Measurements from ENCODE around the gene IL4.

The IL4 gene

DNA sequence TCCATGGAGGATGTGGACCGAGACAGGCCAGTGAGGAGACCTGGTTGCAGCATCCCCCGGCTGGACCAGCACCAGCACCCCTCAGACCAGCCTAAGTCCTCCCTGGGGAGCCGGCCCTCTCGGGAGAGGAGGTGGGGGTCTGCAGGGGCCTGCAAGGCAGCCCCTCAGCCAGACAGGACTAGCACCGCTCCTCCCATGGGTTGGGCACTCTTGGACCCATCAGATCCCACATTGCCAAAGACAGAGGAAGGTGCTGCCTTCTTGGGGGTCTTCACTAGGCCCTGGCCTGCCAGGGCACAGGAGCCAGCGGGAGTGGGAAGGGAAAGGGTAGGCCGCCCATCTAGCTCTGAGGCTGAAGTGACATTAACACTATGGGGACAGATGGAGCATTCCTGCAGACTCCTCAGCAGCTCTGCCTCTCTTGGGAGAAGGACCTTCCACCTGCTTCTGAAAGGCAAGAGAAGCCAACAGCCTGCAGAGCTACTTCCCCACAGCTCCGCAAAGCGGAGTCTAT lies 9.0 kb upstream of the IL4 start:
- Mint-ChIP-seq H3K36me3 (no peaks in the 10 kb centered on the region), H3K4me3 (no peak overlapping the region), H3K9me3 (ENCODE audit: low read depth) (no peaks in the 10 kb centered on the region), H3K27me3 (no peaks in the 10 kb centered on the region), H3K27ac (no peak overlapping the region), H3K4me1 (ENCODE audit: low read depth) (peaks cover 6% of the 10 kb centered on the region)

GRCh38 chr5:132665574-132666080 lies 8.2 kb upstream of the IL4 start:
- H3K27me3 Mint-ChIP-seq, result no peaks in the 10 kb centered on the region
- no peak overlapping the region for H3K4me3 Mint-ChIP-seq
- H3K27ac Mint-ChIP-seq, result no peak overlapping the region
- peaks cover 6% of the 10 kb centered on the region for H3K4me1 Mint-ChIP-seq (ENCODE audit: low read depth)
- no peaks in the 10 kb centered on the region for H3K36me3 Mint-ChIP-seq
- no peaks in the 10 kb centered on the region for H3K9me3 Mint-ChIP-seq (ENCODE audit: low read depth)

- Mint-ChIP-seq H3K36me3 (no peaks in the 10 kb centered on the region), H3K27ac (no peak overlapping the region), H3K9me3 (ENCODE audit: low read depth) (no peaks in the 10 kb centered on the region), H3K4me3 (no peak overlapping the region), H3K4me1 (ENCODE audit: low read depth) (peaks cover 3% of the 10 kb centered on the region), H3K27me3 (no peaks in the 10 kb centered on the region)
Measured at GRCh38 chr5:132666310-132667123, 7.3 kb upstream of the IL4 start.

DNA sequence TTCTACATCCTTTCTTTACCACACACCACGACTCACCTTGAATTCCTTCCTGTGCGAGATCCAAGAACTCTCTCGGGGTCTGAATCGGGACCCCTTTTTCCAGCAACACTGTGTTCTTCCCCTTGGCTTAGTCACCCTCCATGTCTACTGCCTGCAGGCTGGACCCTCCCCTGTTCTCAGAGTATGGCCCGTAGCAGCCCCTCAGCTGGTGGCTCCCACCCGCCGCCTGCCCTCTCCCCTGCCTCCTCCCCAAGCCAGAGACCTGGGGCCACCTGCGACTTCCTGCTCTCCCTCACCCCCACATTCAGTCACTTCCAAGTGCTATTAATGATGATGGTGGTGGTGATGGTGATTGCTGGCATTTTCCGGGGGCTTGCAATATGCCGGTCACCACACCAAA lies 6.5 kb upstream of the IL4 start:
- Mint-ChIP-seq H3K4me1 (ENCODE audit: low read depth) (peaks cover 3% of the 10 kb centered on the region), H3K36me3 (no peaks in the 10 kb centered on the region), H3K4me3 (no peak overlapping the region), H3K27ac (no peak overlapping the region), H3K9me3 (ENCODE audit: low read depth) (no peaks in the 10 kb centered on the region), H3K27me3 (no peaks in the 10 kb centered on the region)

GRCh38 chr5:132667761-132668705 lies 5.8 kb upstream of the IL4 start:
- no peak overlapping the region for H3K4me3 Mint-ChIP-seq
- peaks cover 3% of the 10 kb centered on the region for H3K4me1 Mint-ChIP-seq (ENCODE audit: low read depth)
- H3K27me3 Mint-ChIP-seq, result no peaks in the 10 kb centered on the region
- H3K9me3 Mint-ChIP-seq (ENCODE audit: low read depth), result no peaks in the 10 kb centered on the region
- no peaks in the 10 kb centered on the region for H3K36me3 Mint-ChIP-seq
- no peak overlapping the region for H3K27ac Mint-ChIP-seq

DNA sequence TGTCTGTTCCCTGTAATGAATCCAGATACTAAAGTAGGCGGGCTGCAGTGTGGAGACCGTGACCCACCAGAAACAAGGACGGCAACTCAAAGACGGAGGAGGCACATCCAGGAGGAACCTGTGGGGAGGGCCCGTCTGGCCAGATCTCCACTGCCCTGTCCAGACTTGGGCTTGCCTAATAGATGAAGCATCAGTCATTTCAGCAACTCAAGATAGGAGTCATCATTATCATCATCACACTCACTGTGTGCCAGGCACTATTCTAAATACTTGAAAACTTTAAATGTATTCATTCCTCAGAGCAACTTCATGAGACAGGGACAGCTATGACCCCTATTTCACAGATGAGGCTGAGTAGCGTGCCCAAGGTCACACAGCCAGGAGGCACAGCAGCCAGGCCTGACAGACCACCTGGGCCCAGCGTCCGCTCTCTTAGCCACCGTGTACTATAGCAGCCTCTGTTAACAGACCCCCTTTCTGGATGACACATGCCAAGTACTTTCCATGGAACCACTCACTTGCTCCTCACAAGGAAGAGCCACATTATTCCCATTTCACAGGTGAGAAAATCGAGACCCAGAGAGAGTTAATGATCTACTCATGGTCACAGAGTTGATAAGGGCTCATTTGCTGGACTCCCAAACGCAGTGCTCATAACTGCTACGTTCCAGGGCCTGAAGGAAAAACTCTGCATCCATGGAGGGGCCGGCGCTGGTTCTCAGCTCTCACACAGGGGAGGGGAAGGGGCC lies 4.9 kb upstream of the IL4 start:
- no peaks in the 10 kb centered on the region for H3K9me3 Mint-ChIP-seq (ENCODE audit: low read depth)

GRCh38 chr5:132669455-132669820 lies 4.4 kb upstream of the IL4 start:
- Mint-ChIP-seq H3K27ac (no peak overlapping the region), H3K9me3 (ENCODE audit: low read depth) (no peaks in the 10 kb centered on the region), H3K36me3 (no peaks in the 10 kb centered on the region), H3K4me1 (ENCODE audit: low read depth) (peaks cover 2% of the 10 kb centered on the region), H3K4me3 (no peak overlapping the region), H3K27me3 (no peaks in the 10 kb centered on the region)

More for the DNA sequence above, 4.9 kb upstream of the IL4 start:
- no peaks in the 10 kb centered on the region for H3K27me3 Mint-ChIP-seq
- H3K27ac Mint-ChIP-seq, result no peak overlapping the region
- H3K36me3 Mint-ChIP-seq, result no peaks in the 10 kb centered on the region
- no peaks in the 10 kb centered on the region for H3K4me1 Mint-ChIP-seq (ENCODE audit: low read depth)
- H3K4me3 Mint-ChIP-seq, result no peak overlapping the region

DNA sequence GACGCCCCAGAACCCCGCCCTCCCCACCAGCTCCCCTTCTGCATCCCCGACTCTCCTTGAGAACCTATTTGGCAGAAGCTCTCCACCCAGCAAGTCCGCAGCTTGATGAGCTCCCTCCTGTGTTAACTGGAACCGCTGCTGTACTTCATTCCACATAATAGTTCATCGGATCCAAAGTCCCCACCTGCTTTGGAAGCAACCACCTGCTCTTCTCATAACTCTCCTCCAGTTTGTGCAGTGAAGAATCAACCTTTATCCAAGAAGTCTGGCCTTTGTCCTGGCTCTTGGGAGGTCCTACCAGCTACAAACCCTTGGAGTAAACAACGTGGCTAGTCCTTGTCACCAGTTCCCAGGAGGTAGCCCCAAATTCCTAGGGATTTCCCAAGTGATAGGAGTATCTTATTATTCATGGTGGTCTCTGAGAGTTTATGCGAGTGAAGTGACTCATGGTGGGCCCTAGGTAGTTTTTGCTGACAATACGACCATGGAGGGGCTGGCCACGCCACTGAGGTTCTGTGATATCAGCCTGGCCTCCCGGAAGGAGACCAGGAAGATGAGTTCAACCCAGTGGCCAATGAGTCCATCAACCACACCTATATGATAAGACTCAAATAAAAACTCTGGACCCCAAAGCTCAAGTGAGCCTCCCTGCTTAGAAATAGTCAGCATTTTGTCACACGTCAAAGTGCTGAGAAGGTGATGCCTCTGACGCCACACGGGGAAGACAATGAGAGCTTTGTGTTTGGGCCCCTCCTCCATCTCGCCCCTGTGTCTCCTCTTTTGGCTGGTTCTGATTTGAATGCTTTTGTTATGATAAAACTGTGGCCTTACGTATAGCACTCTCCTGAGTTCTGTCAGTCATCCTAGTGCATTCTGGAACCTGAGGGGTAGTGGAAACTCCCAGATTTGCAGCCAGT lies 3.6 kb upstream of the IL4 start:
- peaks cover 5% of the 10 kb centered on the region for H3K4me1 Mint-ChIP-seq (ENCODE audit: low read depth)
- H3K27ac Mint-ChIP-seq, result no peak overlapping the region
- no peaks in the 10 kb centered on the region for H3K27me3 Mint-ChIP-seq
- no peak overlapping the region for H3K4me3 Mint-ChIP-seq
- no peaks in the 10 kb centered on the region for H3K36me3 Mint-ChIP-seq
- H3K9me3 Mint-ChIP-seq (ENCODE audit: low read depth), result no peaks in the 10 kb centered on the region

DNA sequence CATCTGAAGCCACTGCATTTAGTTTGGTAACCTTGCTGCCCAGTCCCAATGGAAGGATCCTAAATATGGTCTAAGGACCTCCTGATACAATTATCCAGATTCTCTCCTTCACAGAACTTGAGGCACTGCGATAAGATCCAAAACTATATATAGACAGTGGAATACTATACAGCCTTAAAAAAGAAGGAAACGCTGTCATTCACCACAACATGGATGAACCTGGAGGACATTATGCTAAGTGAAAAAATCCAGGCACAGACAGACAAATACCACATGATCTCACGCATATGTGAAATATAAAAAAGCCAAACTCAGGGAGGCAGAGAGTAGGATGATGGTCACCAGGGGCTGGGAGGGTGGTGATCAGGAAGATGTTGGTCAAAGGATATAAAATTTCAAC lies 2.8 kb upstream of the IL4 start:
- no peak overlapping the region for H3K4me3 Mint-ChIP-seq
- H3K36me3 Mint-ChIP-seq, result no peaks in the 10 kb centered on the region
- no peaks in the 10 kb centered on the region for H3K27me3 Mint-ChIP-seq
- no peaks in the 10 kb centered on the region for H3K9me3 Mint-ChIP-seq (ENCODE audit: low read depth)
- H3K4me1 Mint-ChIP-seq (ENCODE audit: low read depth), result peaks cover 6% of the 10 kb centered on the region
- no peak overlapping the region for H3K27ac Mint-ChIP-seq

- Mint-ChIP-seq H3K27ac (no peak overlapping the region), H3K36me3 (no peaks in the 10 kb centered on the region), H3K4me3 (no peak overlapping the region), H3K9me3 (ENCODE audit: low read depth) (no peaks in the 10 kb centered on the region), H3K27me3 (no peaks in the 10 kb centered on the region), H3K4me1 (ENCODE audit: low read depth) (peaks cover 6% of the 10 kb centered on the region)
Measured at GRCh38 chr5:132673488-132673887, 301 bp upstream of the IL4 start.

DNA sequence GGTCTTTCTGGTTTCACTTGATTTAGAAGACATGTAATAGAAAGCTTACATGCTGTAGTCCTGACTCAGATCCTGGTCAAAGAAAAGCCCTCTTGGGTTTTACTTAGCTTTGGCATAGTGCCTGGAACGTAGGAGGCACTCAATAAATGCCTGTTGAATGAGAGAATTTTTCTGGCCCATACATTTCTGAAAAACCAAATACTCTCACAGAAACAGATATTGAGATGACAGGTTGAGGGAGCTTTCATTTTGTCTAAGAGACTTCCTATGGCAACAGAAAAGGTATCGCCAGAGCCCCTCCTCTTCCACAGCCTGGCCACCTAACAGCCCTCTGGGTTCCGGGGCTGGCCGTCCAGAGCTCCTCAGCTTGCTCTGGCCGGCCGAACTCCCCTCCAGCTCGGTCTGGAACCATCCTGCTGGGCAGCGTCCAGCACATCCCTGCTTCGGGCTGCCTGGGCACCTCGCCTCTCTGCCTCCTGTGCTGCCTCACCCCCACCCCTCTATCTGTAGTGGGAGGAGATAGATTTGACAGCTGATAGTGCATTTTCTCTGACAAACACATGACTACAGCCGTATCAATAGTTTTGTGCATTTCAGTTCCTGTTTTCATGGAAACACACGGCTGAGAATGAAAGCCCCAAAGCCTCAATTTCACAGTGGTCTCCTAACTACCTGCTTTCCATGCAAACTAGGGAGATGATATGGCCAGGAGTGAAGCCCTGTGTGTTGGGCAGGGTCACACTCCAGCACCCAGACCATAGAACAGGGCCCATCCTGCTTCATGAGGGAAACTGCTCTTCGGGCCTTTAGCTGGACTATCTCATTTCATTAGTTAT lies 1.1 kb downstream of the IL4 start:
- H3K4me3 Mint-ChIP-seq, result peak overlapping the region; percentile 35
- no peaks in the 10 kb centered on the region for H3K27me3 Mint-ChIP-seq
- H3K9me3 Mint-ChIP-seq (ENCODE audit: low read depth), result no peaks in the 10 kb centered on the region
- no peaks in the 10 kb centered on the region for H3K36me3 Mint-ChIP-seq
- H3K4me1 Mint-ChIP-seq (ENCODE audit: low read depth), result peaks cover 6% of the 10 kb centered on the region
- peak overlapping the region; percentile 76 for H3K27ac Mint-ChIP-seq

GRCh38 chr5:132675936-132676689 lies 2.3 kb downstream of the IL4 start:
- Mint-ChIP-seq H3K36me3 (peaks cover 4% of the 10 kb centered on the region), H3K27ac (no peak overlapping the region), H3K9me3 (ENCODE audit: low read depth) (no peaks in the 10 kb centered on the region), H3K4me3 (no peak overlapping the region), H3K27me3 (no peaks in the 10 kb centered on the region), H3K4me1 (ENCODE audit: low read depth) (peaks cover 6% of the 10 kb centered on the region)

Data from activated naive CD8-positive, alpha-beta T cell (primary cell).